Mesendoderm (in vitro differentiated cells): Measurements from ENCODE around the gene ITIH3.

Experiments used
- DNase-seq: peaks from one replicate; pipeline ENCODE4 v3.0.0; 2013
- H2AK5ac ChIP-seq: 2 replicates; pipeline ENCODE4 v1.6.1; 2013; ENCODE audit warnings: low read length, inconsistent platforms
- H2BK120ac ChIP-seq: 2 replicates; pipeline ENCODE4 v1.6.1; 2013; ENCODE audit warnings: low read depth, mild to moderate bottlenecking, low read length, moderate library complexity, mixed read lengths
- H2BK15ac ChIP-seq: replicated peaks from 2 replicates; pipeline ENCODE4 v1.6.1; 2013; ENCODE audit warnings: low read depth, mild to moderate bottlenecking, moderate library complexity
- H2BK5ac ChIP-seq: 2 replicates; pipeline ENCODE4 v1.6.1; 2013; ENCODE audit warnings: low read length, inconsistent platforms
- H3K18ac ChIP-seq: 2 replicates; pipeline ENCODE4 v1.6.1; 2013; ENCODE audit warnings: mild to moderate bottlenecking, low read length, mixed read lengths
- H3K23ac ChIP-seq: one replicate; pipeline ENCODE4 v1.6.1; 2013; ENCODE audit warnings: low read length
- H3K27ac ChIP-seq: 2 replicates; pipeline ENCODE4 v1.5.1; 2013; ENCODE audit warnings: low read depth, mild to moderate bottlenecking, inconsistent platforms, low read length, moderate library complexity
- H3K27me3 ChIP-seq: 2 replicates; pipeline ENCODE4 v1.6.1; 2013; ENCODE audit warnings: low read length, control low read depth, mild to moderate bottlenecking, inconsistent platforms; ENCODE audit not compliant: insufficient read depth, poor library complexity
- H3K36me3 ChIP-seq: 2 replicates; pipeline ENCODE4 v1.6.1; 2013; ENCODE audit warnings: low read length, inconsistent platforms; ENCODE audit not compliant: control insufficient read depth, insufficient read depth
- H3K4ac ChIP-seq: one replicate; pipeline ENCODE4 v1.6.1; 2013; ENCODE audit warnings: low read depth, mild to moderate bottlenecking, low read length, moderate library complexity
- H3K4me1 ChIP-seq: 2 replicates; pipeline ENCODE4 v1.6.1; 2013; ENCODE audit warnings: low read depth, low read length, inconsistent platforms; ENCODE audit not compliant: control insufficient read depth
- H3K4me2 ChIP-seq: 2 replicates; pipeline ENCODE4 v1.6.1; 2013; ENCODE audit warnings: low read length
- H3K4me3 ChIP-seq: 2 replicates; pipeline ENCODE4 v1.5.1; 2013; ENCODE audit warnings: mild to moderate bottlenecking, low read length
- H3K56ac ChIP-seq: one replicate; pipeline ENCODE4 v1.6.1; 2013; ENCODE audit warnings: low read length
- H3K79me1 ChIP-seq: 2 replicates; pipeline ENCODE4 v1.6.1; 2013; ENCODE audit warnings: low read length, inconsistent platforms
- H3K79me2 ChIP-seq: 2 replicates; pipeline ENCODE4 v1.6.1; 2013; ENCODE audit warnings: mild to moderate bottlenecking, low read length; ENCODE audit not compliant: control insufficient read depth, insufficient read depth
- H3K9ac ChIP-seq: 2 replicates; pipeline ENCODE4 v1.6.1; 2013; ENCODE audit warnings: low read length, inconsistent platforms
- H4K5ac ChIP-seq: one replicate; pipeline ENCODE4 v1.6.1; 2013; ENCODE audit warnings: low read length
- H4K8ac ChIP-seq: one replicate; pipeline ENCODE4 v1.6.1; 2013; ENCODE audit warnings: low read depth, mild to moderate bottlenecking, control low read depth, low read length, moderate library complexity
- WGBS: extraction: QIAGEN DNeasy Blood & Tissue Kit; methylation state at CpG from one replicate; pipeline ENCODE4 v1.1.7; 2013; ENCODE audit warnings: low lambda C conversion rate, missing lambda C conversion rate; ENCODE audit not compliant: insufficient coverage; ENCODE audit errors: extremely low coverage; 5-methylcytosine and 5-hydroxymethylcytosine counted together

Gene ITIH3

GRCh38 chr3:52835766-52836470 is 41.3 kb downstream of the ITIH3 start:
- no peak overlapping the region for H3K4me3 ChIP-seq

GRCh38 chr3:52836471-52836845 is 41.9 kb downstream of the ITIH3 start:
- Histone ChIP-seq H2BK15ac (no peak overlapping the region), H2AK5ac (no peak overlapping the region), H3K4ac (no peak overlapping the region), H2BK5ac (no peak overlapping the region), H3K27ac (no peak overlapping the region), H3K23ac (no peak overlapping the region), H3K18ac (no peak overlapping the region), H3K27me3 (no peaks in the 10 kb centered on the region), H3K4me1 (no peaks in the 10 kb centered on the region), H3K4me2 (no peak overlapping the region), H3K79me2 (no peaks in the 10 kb centered on the region), H3K56ac (no peak overlapping the region), H3K79me1 (no peaks in the 10 kb centered on the region), H4K8ac (no peak overlapping the region), H3K36me3 (no peaks in the 10 kb centered on the region), H2BK120ac (no peak overlapping the region), H4K5ac (no peak overlapping the region), H3K9ac (no peak overlapping the region), H3K4me3 (no peak overlapping the region)
- no peak for DNase-seq
- 100% methylated on average over 1 of the region's 5 CpGs for WGBS

More at GRCh38 chr3:52835766-52836470, 41.3 kb downstream of the ITIH3 start:
- Histone ChIP-seq H3K4me2 (no peak overlapping the region), H2BK15ac (no peak overlapping the region), H3K79me1 (no peaks in the 10 kb centered on the region), H4K8ac (no peak overlapping the region), H3K4ac (no peak overlapping the region), H4K5ac (no peak overlapping the region), H3K18ac (no peak overlapping the region), H3K79me2 (no peaks in the 10 kb centered on the region), H3K36me3 (no peaks in the 10 kb centered on the region), H2BK5ac (no peak overlapping the region), H2AK5ac (no peak overlapping the region), H3K23ac (no peak overlapping the region), H3K9ac (no peak overlapping the region), H2BK120ac (no peak overlapping the region), H3K56ac (no peak overlapping the region), H3K4me1 (no peaks in the 10 kb centered on the region), H3K27me3 (no peaks in the 10 kb centered on the region), H3K27ac (no peak overlapping the region)
- DNase-seq: no peak
- WGBS: no CpG with 5 or more reads among the region's 8 CpGs

GRCh38 chr3:52836986-52837385 is 42.4 kb downstream of the ITIH3 start:
- H3K36me3 ChIP-seq: no peaks in the 10 kb centered on the region
- no peak overlapping the region for H3K4me3 ChIP-seq
- no peak overlapping the region for H3K56ac ChIP-seq
- no peak for DNase-seq
- no peak overlapping the region for H3K23ac ChIP-seq
- no peak overlapping the region for H2AK5ac ChIP-seq
- no peak overlapping the region for H3K9ac ChIP-seq
- H3K4ac ChIP-seq: no peak overlapping the region
- H3K79me2 ChIP-seq: no peaks in the 10 kb centered on the region
- no peaks in the 10 kb centered on the region for H3K79me1 ChIP-seq
- no peak overlapping the region for H2BK120ac ChIP-seq
- H4K8ac ChIP-seq: no peak overlapping the region
- no peak overlapping the region for H2BK15ac ChIP-seq
- no peak overlapping the region for H3K27ac ChIP-seq
- H3K18ac ChIP-seq: no peak overlapping the region
- H3K4me2 ChIP-seq: no peak overlapping the region
- H3K4me1 ChIP-seq: no peaks in the 10 kb centered on the region
- no peak overlapping the region for H4K5ac ChIP-seq
- no peaks in the 10 kb centered on the region for H3K27me3 ChIP-seq
- WGBS: no CpG with 5 or more reads among the region's 4 CpGs
- H2BK5ac ChIP-seq: no peak overlapping the region

- Histone ChIP-seq H3K27ac (no peak overlapping the region), H2BK15ac (no peak overlapping the region), H3K18ac (no peak overlapping the region), H3K23ac (no peak overlapping the region), H3K36me3 (no peaks in the 10 kb centered on the region), H3K56ac (no peak overlapping the region), H3K4me1 (no peaks in the 10 kb centered on the region), H4K8ac (no peak overlapping the region), H3K27me3 (no peaks in the 10 kb centered on the region), H3K4me3 (no peak overlapping the region), H3K4ac (no peak overlapping the region), H3K79me1 (no peaks in the 10 kb centered on the region), H2AK5ac (no peak overlapping the region), H3K9ac (no peak overlapping the region), H3K4me2 (no peak overlapping the region), H2BK120ac (no peak overlapping the region), H2BK5ac (no peak overlapping the region), H4K5ac (no peak overlapping the region), H3K79me2 (no peaks in the 10 kb centered on the region)
- WGBS: no CpG with 5 or more reads among the region's 8 CpGs
- DNase-seq: no peak
These were observed 44.1 kb downstream of the ITIH3 start for GRCh38 chr3:52838561-52839267.

GRCh38 chr3:52839268-52839575 is 44.6 kb downstream of the ITIH3 start:
- H4K5ac ChIP-seq: no peak overlapping the region
- no peak overlapping the region for H3K9ac ChIP-seq
- no peak overlapping the region for H2BK120ac ChIP-seq
- no CpG with 5 or more reads among the region's 2 CpGs for WGBS
- no peaks in the 10 kb centered on the region for H3K79me2 ChIP-seq
- no peak overlapping the region for H3K4ac ChIP-seq
- no peak overlapping the region for H3K18ac ChIP-seq
- H3K79me1 ChIP-seq: no peaks in the 10 kb centered on the region
- no peak overlapping the region for H4K8ac ChIP-seq
- no peaks in the 10 kb centered on the region for H3K36me3 ChIP-seq
- no peak overlapping the region for H2BK15ac ChIP-seq
- no peak overlapping the region for H3K4me3 ChIP-seq
- no peak for DNase-seq
- H3K27ac ChIP-seq: no peak overlapping the region
- H3K4me2 ChIP-seq: no peak overlapping the region
- H2BK5ac ChIP-seq: no peak overlapping the region
- H3K23ac ChIP-seq: no peak overlapping the region
- no peak overlapping the region for H3K56ac ChIP-seq
- H2AK5ac ChIP-seq: no peak overlapping the region
- no peaks in the 10 kb centered on the region for H3K4me1 ChIP-seq
- H3K27me3 ChIP-seq: no peaks in the 10 kb centered on the region
